NCI-H1048 (cell line): Measurements from ENCODE around the gene CXADR.

Experiments
- DNase-seq: peaks from one replicate; lab custom pipeline; 2025; lab: John Stamatoyannopoulos, UW

CXADR gene

GRCh38 chr21:17607684-17608083 lies 94.8 kb downstream of the CXADR start:
- no peak for DNase-seq

- no peak for DNase-seq
These were observed 96.8 kb downstream of the CXADR start for GRCh38 chr21:17609681-17610080.

DNA sequence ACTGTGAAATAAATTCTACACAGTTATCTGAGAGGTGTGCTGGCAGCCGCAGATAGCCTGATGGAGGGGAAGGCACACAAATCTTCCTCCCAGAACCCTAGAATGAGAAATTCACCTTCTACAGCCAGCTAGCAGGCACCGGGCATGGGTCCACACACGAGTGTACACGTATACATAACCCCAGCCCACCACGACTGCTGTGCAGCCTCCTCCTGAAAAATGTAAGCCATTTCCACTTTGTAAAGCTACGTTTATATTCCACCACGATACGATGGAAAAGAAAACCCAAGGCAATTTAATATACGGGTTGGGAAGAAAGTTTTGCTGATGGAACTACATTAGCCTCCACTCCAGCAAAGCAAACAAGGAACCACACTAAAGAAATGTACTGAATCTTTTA lies 98.1 kb downstream of the CXADR start:
- no peak for DNase-seq

- DNase-seq, result peak; percentile 15
These were observed 98.7 kb downstream of the CXADR start for GRCh38 chr21:17611414-17612022.

GRCh38 chr21:17612023-17612564 lies 99.3 kb downstream of the CXADR start:
- no peak for DNase-seq

DNA sequence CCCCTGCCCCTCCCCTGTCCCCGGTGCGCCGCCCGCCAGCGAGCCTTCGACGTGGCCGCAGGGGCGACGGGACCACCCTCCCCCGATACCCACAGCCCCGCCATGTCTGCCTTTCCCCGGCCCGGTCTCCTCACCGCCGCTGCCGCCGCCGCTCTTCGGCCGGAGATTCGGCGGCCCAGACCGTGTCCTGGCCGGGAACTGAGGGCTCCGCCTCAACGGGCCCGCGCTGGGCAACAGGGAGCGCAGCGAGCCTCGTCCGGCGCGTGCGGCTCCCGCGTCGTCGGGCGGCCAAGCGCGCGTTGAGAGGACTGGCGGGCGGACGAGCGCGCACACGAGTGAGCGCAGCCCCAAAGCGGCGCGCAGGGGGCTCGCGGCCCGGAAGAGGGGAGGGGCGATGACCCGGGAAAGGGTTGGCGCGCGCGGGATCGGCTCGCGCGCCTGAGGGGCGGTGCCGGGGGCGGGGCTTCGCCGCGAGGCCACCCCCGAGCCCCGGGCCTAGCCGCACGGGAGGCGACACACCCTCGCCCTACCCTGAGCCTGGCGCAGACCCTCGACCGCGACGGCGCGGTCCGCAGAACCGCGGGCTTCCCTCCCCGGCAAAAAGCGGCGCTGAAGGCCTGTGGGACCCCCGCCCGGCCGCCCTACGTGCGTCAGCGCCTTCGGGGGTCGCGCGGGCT lies 99.9 kb downstream of the CXADR start, which contains the start of gene BTG3:
Gene BTG3, minus strand, starts transcription at position 337 of the 677 bp plus-strand sequence. CDS start 3,757 bp downstream, outside the sequence.
- DNase-seq, result peak; percentile 56

DNA sequence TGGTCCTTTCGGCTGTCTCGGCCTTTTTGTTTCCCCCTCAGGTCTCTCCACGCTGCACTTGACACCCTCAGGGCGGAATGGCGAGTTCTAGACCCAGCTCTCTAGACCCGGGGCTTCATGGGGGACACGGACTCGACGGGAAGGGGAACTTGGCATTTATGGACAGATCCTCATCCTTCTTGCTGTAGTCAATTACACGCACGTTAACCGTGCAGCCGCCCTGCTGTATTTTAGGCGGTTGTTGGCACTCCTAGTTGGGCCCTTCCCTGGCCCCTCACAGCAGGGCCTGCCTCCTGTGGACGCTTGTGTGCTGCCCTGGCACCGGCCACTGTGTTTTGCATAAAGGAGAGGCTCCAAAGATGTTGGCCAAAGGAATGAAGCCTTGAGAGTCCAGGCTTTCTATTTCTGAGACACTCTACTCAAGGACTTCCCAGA lies 100.4 kb downstream of the CXADR start:
- DNase-seq, result no peak

DNA sequence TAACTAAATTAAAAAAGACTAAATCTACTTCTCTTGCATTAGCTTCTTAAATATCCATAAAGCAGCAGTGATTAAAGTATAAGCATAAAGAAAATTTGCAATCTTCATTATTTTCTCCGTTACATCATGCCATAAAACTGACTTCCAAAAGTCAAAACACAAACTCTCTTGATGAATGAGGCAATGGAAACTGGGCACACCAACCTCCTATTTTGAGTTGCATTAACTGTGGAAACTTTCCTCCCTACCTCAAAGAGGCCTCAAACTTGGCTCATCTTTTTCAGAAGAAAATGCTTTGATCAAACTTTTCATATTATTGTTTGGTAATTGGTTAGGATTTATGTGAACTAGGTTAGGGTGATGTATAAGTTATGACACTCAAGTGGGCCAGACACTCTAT lies 104.0 kb downstream of the CXADR start:
- DNase-seq, result no peak

DNA sequence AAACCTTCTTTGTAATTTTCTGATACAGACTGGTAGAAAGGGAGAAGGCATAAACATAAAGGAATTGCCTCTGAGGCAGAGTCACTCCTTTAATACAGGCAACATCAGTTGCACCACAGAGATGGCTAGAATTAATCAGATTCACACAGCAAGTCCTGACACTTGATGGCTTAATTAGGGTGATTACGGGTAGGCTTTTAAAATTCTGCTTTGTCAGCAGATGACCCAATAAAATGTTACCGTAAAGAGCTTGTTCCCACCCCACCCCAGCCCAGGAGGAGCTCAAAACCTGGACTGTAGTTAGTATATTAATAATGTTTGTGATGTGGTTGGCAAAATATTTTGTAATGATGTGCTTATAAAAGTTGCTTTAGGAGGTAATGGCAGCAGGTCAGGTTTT lies 109.2 kb downstream of the CXADR start:
- no peak for DNase-seq

- no peak for DNase-seq
These were observed 118.4 kb downstream of the CXADR start for GRCh38 chr21:17631195-17631594.

DNA sequence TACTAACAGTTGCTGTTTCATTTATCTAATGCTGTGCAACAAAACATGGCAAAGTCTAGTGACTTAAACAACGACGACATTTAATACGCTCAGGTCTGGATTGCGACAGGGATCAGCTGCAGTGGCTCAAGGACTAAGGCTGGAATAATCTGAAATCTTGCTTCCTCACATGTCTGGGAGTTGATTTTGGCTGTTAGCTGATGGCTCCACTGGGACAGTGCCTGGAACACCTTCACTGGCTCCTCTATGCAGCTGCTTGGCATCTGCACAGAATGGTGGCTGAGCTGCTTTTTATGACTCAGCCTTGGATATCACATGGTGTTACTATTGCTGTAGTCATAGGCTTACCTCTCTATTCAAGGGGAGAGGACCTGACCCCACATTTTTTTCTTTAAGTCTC lies 123.9 kb downstream of the CXADR start:
- no peak for DNase-seq

GRCh38 chr21:17640821-17641220 lies 128.0 kb downstream of the CXADR start:
- DNase-seq, result no peak
